ENCODE results near the gene PRKD2.

PRKD2 gene

GRCh38 chr19:46704379-46705076 lies 12.4 kb downstream of the PRKD2 start:
- DNase-seq (ENCODE audit: low read depth), result peak; percentile 79

- DNase-seq (ENCODE audit: low read depth), result no peak
These were observed 16.2 kb downstream of the PRKD2 start for GRCh38 chr19:46700704-46701103.

GRCh38 chr19:46698395-46699321 lies 18.3 kb downstream of the PRKD2 start:
- no peak for DNase-seq (ENCODE audit: low read depth)

- DNase-seq (ENCODE audit: low read depth), result no peak
These were observed 19.5 kb downstream of the PRKD2 start for GRCh38 chr19:46697204-46697960.

GRCh38 chr19:46696866-46697203 lies 20.1 kb downstream of the PRKD2 start:
- DNase-seq (ENCODE audit: low read depth), result no peak

- DNase-seq (ENCODE audit: low read depth), result no peak
These were observed 20.9 kb downstream of the PRKD2 start for GRCh38 chr19:46696052-46696451.

GRCh38 chr19:46693760-46694159 lies 23.2 kb downstream of the PRKD2 start:
- DNase-seq (ENCODE audit: low read depth), result no peak

GRCh38 chr19:46692918-46693722 lies 23.8 kb downstream of the PRKD2 start:
- no peak for DNase-seq (ENCODE audit: low read depth)

- DNase-seq (ENCODE audit: low read depth), result no peak
These were observed 25.0 kb downstream of the PRKD2 start for GRCh38 chr19:46691948-46692347.

GRCh38 chr19:46691104-46691503 lies 25.8 kb downstream of the PRKD2 start:
- no peak for DNase-seq (ENCODE audit: low read depth)

GRCh38 chr19:46689358-46689757 lies 27.6 kb downstream of the PRKD2 start:
- no peak for DNase-seq (ENCODE audit: low read depth)

GRCh38 chr19:46687438-46688145 lies 29.3 kb downstream of the PRKD2 start:
- no peak for DNase-seq (ENCODE audit: low read depth)

GRCh38 chr19:46685189-46685588 lies 31.7 kb downstream of the PRKD2 start:
- no peak for DNase-seq (ENCODE audit: low read depth)

GRCh38 chr19:46678110-46678732 lies 38.7 kb downstream of the PRKD2 start:
- peak; percentile 16 for DNase-seq (ENCODE audit: low read depth)

GRCh38 chr19:46674416-46675178 lies 42.3 kb downstream of the PRKD2 start:
- no peak for DNase-seq (ENCODE audit: low read depth)

GRCh38 chr19:46670813-46671212 lies 46.1 kb downstream of the PRKD2 start:
- DNase-seq (ENCODE audit: low read depth), result no peak

GRCh38 chr19:46668662-46669061 lies 48.3 kb downstream of the PRKD2 start:
- DNase-seq (ENCODE audit: low read depth), result no peak

- no peak for DNase-seq (ENCODE audit: low read depth)
These were observed 51.8 kb downstream of the PRKD2 start for GRCh38 chr19:46665072-46665471.

- peak; percentile 59 for DNase-seq (ENCODE audit: low read depth)
These were observed 55.0 kb downstream of the PRKD2 start for GRCh38 chr19:46661735-46662592.

Measured in activated T-helper 9 cell treated with anti-CD3 and anti-CD28 coated beads, Interleukin-2, amount 50 U/mL, for 16 hours (primary cell).